Thoracic aorta (tissue), 2 donors: Measurements from ENCODE around the gene HPCAL1. TPM values are rescaled to one million over a fixed set of nuclear protein-coding genes. Genes with fewer than 3 reads are reported as not detected.

Experiments
- ATAC-seq: fragments of 150-250 bp; one replicate; pipeline ENCODE4 v1.8.0; 2017; ENCODE audit warnings: low read depth; ENCODE audit not compliant: insufficient number of reproducible peaks, low FRiP score
- DNase-seq: peaks from one replicate; pipeline ENCODE4 v3.0.0-alpha.2; 2020; ENCODE audit warnings: low spot score
- H3K27ac ChIP-seq, 2 donors: fragments of 200-600 bp; sonication (generic); 1 replicate in 1 of 2; 2 replicates in 1 of 2; pipeline ENCODE4 v1.5.1; 2016; ENCODE audit warnings: mild to moderate bottlenecking in 2 of 2, moderate library complexity in 2 of 2
- H3K27me3 ChIP-seq: fragments of 200-600 bp; sonication (generic); replicated peaks from 2 replicates; pipeline ENCODE4 v1.6.0; 2016; ENCODE audit warnings: mild to moderate bottlenecking; ENCODE audit not compliant: insufficient read depth
- H3K36me3 ChIP-seq: fragments of 200-600 bp; sonication (generic); one replicate; pipeline ENCODE4 v1.5.1; 2016
- H3K4me1 ChIP-seq, 2 donors: fragments of 200-600 bp; sonication (generic); 1 replicate in 1 of 2; 2 replicates in 1 of 2; pipeline versions ENCODE4 v1.5.1 to v1.6.0; 2016; ENCODE audit warnings: low read depth in 2 of 2, mild to moderate bottlenecking in 1 of 2; ENCODE audit not compliant: control insufficient read depth in 1 of 2
- H3K4me3 ChIP-seq: fragments of 200-600 bp; sonication (generic); 2 replicates; pipeline ENCODE4 v1.5.1; 2016; ENCODE audit warnings: mild to moderate bottlenecking
- H3K9me3 ChIP-seq: fragments of 200-600 bp; sonication (generic); 2 replicates; pipeline ENCODE4 v1.5.1; 2016
- total RNA-seq, 2 donors: library from RNA; depleted of rRNA; stranded (reverse); fragments of >200 nt; gene quantifications; one replicate each; pipeline versions ENCODE4 v1.1.0 to v1.2.3, GENCODE V29; 2016
- TF ChIP-seq, protein P1 (sequence below): fragments of 200-600 bp; sonication (generic); IDR thresholded peaks from one replicate; pipeline ENCODE4 v1.5.1; 2019; ENCODE audit warnings: antibody characterized with exemption

Gene HPCAL1
- total RNA-seq, 2 donors from 2014 or later: 34.6 to 50.2 TPM

DNA sequence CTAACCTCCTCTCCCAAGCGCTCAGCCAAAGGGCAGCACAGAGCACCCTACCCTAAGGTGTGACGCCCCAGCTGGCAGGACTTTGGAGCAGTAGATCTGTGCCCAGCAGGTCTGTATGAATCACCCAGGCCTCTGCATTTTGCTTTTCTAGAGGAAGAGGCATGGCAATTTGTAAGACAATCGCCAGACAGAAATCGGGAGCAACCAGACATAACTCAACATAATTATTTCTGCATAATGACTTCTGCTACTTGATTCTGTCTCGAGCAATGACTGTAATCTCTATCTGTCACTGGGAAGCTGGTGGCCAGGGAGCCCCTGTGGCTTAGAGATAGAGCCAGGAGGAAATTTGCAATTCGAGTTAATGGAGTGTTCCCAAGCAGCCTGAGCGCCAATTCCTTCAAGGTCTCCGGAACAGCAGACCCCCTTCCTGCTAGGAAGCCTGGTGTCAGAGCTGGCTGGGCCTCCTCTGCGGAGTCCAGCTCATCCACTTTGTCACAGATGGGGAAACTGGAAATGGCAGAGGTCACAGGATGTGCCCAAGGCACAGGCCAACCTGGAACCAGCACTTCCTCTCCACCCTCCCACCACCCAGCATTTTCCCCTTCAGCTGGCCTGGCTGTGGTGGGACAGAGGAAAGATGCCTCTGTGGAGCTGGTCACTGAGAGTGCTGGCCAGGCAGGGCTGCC, 90.4 kb downstream of the HPCAL1 start:
- no peak overlapping the region for H3K4me3 ChIP-seq
- H3K4me1 ChIP-seq: peaks cover 0 to 17% of the 10 kb centered on the region in 2 donors
- no peaks in the 10 kb centered on the region for H3K9me3 ChIP-seq
- no peaks in the 10 kb centered on the region for H3K27me3 ChIP-seq
- TF ChIP-seq, protein P1, sequence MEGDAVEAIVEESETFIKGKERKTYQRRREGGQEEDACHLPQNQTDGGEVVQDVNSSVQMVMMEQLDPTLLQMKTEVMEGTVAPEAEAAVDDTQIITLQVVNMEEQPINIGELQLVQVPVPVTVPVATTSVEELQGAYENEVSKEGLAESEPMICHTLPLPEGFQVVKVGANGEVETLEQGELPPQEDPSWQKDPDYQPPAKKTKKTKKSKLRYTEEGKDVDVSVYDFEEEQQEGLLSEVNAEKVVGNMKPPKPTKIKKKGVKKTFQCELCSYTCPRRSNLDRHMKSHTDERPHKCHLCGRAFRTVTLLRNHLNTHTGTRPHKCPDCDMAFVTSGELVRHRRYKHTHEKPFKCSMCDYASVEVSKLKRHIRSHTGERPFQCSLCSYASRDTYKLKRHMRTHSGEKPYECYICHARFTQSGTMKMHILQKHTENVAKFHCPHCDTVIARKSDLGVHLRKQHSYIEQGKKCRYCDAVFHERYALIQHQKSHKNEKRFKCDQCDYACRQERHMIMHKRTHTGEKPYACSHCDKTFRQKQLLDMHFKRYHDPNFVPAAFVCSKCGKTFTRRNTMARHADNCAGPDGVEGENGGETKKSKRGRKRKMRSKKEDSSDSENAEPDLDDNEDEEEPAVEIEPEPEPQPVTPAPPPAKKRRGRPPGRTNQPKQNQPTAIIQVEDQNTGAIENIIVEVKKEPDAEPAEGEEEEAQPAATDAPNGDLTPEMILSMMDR: no peak
- ATAC-seq (no peak), DNase-seq (no peak)
- no peaks in the 10 kb centered on the region for H3K36me3 ChIP-seq
- H3K27ac ChIP-seq: no peak overlapping the region

DNA sequence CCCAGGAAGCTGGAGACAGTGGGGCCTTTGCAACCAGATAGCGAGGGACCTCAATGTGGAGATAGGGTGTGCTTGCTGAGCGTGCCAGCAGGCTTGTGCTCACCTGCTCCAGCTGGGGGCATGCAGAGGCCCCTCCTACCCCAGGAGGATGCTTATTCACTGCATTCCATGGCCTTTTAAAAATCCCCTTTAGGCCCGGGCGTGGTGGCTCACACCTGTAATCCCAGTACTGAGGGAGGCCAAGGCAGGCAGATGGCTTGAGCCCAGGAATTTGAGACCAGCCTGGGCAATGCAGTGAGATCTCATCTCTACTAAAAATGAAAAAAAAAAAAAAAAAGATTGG, 90.9 kb downstream of the HPCAL1 start:
- peaks cover 0 to 17% of the 10 kb centered on the region in 2 donors for H3K4me1 ChIP-seq
- no peaks in the 10 kb centered on the region for H3K27me3 ChIP-seq
- H3K27ac ChIP-seq: no peak overlapping the region
- no peak for DNase-seq
- no peaks in the 10 kb centered on the region for H3K9me3 ChIP-seq
- H3K36me3 ChIP-seq: no peaks in the 10 kb centered on the region
- TF ChIP-seq, protein P1: no peak
- no peak for ATAC-seq
- no peak overlapping the region for H3K4me3 ChIP-seq

DNA sequence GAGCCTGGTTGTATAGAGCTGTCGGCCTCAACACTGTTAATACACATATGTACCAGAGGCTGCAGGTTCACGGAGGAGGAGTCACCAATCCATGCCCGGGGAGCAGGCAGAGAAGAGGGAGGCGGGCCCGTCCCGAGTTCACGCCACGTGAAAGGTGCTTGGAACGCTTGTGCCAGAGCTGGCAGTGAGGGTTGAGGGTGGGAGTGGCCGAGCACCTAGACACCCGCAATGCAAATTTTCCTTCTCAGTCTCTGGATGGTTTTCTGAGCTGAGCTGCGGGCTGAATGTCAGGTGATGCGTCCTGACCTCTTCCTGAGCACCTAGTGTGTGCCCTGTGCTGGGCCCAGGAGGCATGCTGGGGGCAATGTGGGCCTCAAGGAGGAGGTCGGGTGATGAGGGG, 93.2 kb downstream of the HPCAL1 start:
- H3K27me3 ChIP-seq: no peaks in the 10 kb centered on the region
- H3K36me3 ChIP-seq: no peaks in the 10 kb centered on the region
- no peaks in the 10 kb centered on the region for H3K9me3 ChIP-seq
- no peak overlapping the region for H3K27ac ChIP-seq
- H3K4me1 ChIP-seq: peaks cover 0 to 8% of the 10 kb centered on the region in 2 donors
- TF ChIP-seq, protein P1: no peak
- DNase-seq (no peak), ATAC-seq (no peak)
- no peak overlapping the region for H3K4me3 ChIP-seq

DNA sequence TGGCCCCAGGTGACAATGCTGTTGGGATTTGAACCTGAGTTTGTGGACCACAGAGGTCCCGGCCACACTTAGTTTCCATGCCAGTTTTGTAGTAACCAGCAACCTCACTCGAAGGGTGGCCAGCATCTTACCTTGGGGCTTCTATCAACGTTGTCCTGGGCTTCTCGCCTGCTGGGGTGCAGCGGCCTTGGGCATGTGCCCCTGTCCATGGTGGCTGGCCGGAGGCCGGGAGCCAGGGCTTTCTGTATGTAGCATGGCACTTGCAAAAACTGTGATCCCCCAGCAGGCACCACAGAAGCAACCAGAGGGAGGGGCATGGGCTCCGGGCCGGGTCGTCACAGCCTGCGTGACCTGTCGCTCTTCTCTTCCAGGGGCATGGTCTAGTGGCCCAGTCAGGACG, 93.8 kb downstream of the HPCAL1 start:
- no peaks in the 10 kb centered on the region for H3K36me3 ChIP-seq
- ATAC-seq (no peak), DNase-seq (no peak)
- H3K27ac ChIP-seq: no peak overlapping the region
- no peak overlapping the region for H3K4me3 ChIP-seq
- no peaks in the 10 kb centered on the region for H3K9me3 ChIP-seq
- peaks cover 0 to 8% of the 10 kb centered on the region in 2 donors for H3K4me1 ChIP-seq
- TF ChIP-seq, protein P1: no peak
- no peaks in the 10 kb centered on the region for H3K27me3 ChIP-seq

DNA sequence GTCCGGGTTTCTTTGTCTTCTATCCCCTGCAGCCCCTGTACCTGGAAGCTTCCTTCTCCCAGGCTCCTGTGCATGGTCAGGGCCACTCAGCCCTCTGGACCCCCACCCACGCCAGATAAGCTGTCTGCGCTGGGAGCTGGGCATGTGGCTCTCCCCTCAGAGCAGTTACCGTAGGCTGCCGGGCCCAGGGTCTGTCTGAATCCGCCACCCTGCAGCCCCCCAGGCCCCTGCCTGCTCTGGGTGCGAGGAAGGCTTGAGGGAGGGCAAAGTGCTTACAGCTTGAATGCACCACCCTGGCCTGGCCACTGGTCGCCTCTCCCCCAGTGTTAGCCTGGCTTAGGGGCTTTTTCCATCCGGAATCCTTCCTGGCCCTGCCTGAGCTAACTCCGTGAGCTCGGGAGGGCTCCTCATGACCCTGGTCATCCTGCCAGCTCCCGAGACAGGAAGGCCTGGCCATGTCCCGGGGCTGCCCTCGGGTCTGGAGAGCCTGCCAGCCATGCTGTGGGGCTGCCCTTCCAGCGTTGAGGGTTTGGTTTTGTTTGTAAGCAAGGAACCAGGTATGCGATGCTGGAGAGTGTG, 94.7 kb downstream of the HPCAL1 start:
- H3K27me3 ChIP-seq: no peaks in the 10 kb centered on the region
- H3K36me3 ChIP-seq: no peaks in the 10 kb centered on the region
- ATAC-seq (no peak), DNase-seq (no peak)
- no peak overlapping the region for H3K4me3 ChIP-seq
- no peaks in the 10 kb centered on the region for H3K9me3 ChIP-seq
- TF ChIP-seq, protein P1: no peak
- H3K27ac ChIP-seq: no peak overlapping the region
- H3K4me1 ChIP-seq: peaks cover 0 to 8% of the 10 kb centered on the region in 2 donors
